MM.1S (cell line): Measurements from ENCODE around the gene LOXHD1.

ENCODE experiments used
- DNase-seq: peaks from one replicate; pipeline ENCODE4 v3.0.0-alpha.2; 2015
- H2AFZ ChIP-seq: fragments of 300-600 bp; sonication (generic); 2 replicates; pipeline ENCODE4 v1.6.0; 2016; ENCODE audit warnings: antibody characterized with exemption, low read length
- H3F3A ChIP-seq: fragments of 300-600 bp; sonication (generic); 2 replicates; pipeline ENCODE4 v1.6.1; 2016; ENCODE audit warnings: mild to moderate bottlenecking, antibody characterized with exemption, low read length, moderate library complexity, mixed read lengths; ENCODE audit not compliant: insufficient read depth
- H3K27ac ChIP-seq: fragments of 300-600 bp; sonication (generic); 2 replicates; pipeline ENCODE4 v1.5.1; 2016; ENCODE audit warnings: mild to moderate bottlenecking, low read length
- H3K27me3 ChIP-seq: fragments of 300-600 bp; sonication (generic); replicated peaks from 2 replicates; pipeline ENCODE4 v1.6.0; 2016; ENCODE audit warnings: low read length; ENCODE audit not compliant: insufficient read depth
- H3K36me3 ChIP-seq: fragments of 300-600 bp; sonication (generic); replicated peaks from 2 replicates; pipeline ENCODE4 v1.6.1; 2016; ENCODE audit warnings: mild to moderate bottlenecking, low read length, mixed read lengths; ENCODE audit not compliant: insufficient read depth
- H3K4me1 ChIP-seq: fragments of 300-600 bp; sonication (generic); 2 replicates; pipeline ENCODE4 v1.6.1; 2016; ENCODE audit warnings: low read length, mixed read lengths
- H3K4me2 ChIP-seq: fragments of 300-600 bp; sonication (generic); 2 replicates; pipeline ENCODE4 v1.6.0; 2016; ENCODE audit warnings: low read depth, low read length
- H3K4me3 ChIP-seq: fragments of 300-600 bp; sonication (generic); 2 replicates; pipeline ENCODE4 v1.5.1; 2016; ENCODE audit warnings: low read length, mixed read lengths
- H3K79me2 ChIP-seq: fragments of 300-600 bp; sonication (generic); 2 replicates; pipeline ENCODE4 v1.6.1; 2016; ENCODE audit warnings: mixed run types, low read length, mixed read lengths
- H3K9ac ChIP-seq: fragments of 300-600 bp; sonication (generic); 2 replicates; pipeline ENCODE4 v1.6.1; 2016; ENCODE audit warnings: low read length, mixed read lengths
- H3K9me2 ChIP-seq: fragments of 300-600 bp; sonication (generic); replicated peaks from 2 replicates; pipeline ENCODE4 v1.6.1; 2016; ENCODE audit warnings: mild to moderate bottlenecking, low read length, mixed read lengths; ENCODE audit not compliant: insufficient read depth
- H3K9me3 ChIP-seq: fragments of 300-600 bp; sonication (generic); replicated peaks from 2 replicates; pipeline ENCODE4 v1.6.1; 2016; ENCODE audit warnings: mild to moderate bottlenecking, low read length, mixed read lengths; ENCODE audit not compliant: insufficient read depth
- H4K20me1 ChIP-seq: fragments of 300-600 bp; sonication (generic); 2 replicates; pipeline ENCODE4 v1.6.1; 2016; ENCODE audit warnings: mild to moderate bottlenecking, low read length, moderate library complexity, mixed read lengths; ENCODE audit not compliant: insufficient read depth
- EZH2 ChIP-seq: fragments of 300-600 bp; sonication (generic); optimal IDR thresholded peaks from 2 replicates; pipeline ENCODE3; 2017; ENCODE audit warnings: low read depth, mild to moderate bottlenecking, antibody characterized with exemption, low read length, mixed read lengths
- EZH2phosphoT487 ChIP-seq: fragments of 300-600 bp; sonication (generic); IDR thresholded peaks from 2 replicates; pipeline ENCODE4 v1.6.1; 2018; ENCODE audit warnings: antibody characterized with exemption, low read length
- TF ChIP-seq, protein P1 (sequence below): fragments of 300-600 bp; sonication (generic); IDR thresholded peaks from 2 replicates; pipeline ENCODE4 v1.5.1; 2016; ENCODE audit warnings: antibody characterized with exemption, low read length, mixed read lengths

Gene LOXHD1

DNA sequence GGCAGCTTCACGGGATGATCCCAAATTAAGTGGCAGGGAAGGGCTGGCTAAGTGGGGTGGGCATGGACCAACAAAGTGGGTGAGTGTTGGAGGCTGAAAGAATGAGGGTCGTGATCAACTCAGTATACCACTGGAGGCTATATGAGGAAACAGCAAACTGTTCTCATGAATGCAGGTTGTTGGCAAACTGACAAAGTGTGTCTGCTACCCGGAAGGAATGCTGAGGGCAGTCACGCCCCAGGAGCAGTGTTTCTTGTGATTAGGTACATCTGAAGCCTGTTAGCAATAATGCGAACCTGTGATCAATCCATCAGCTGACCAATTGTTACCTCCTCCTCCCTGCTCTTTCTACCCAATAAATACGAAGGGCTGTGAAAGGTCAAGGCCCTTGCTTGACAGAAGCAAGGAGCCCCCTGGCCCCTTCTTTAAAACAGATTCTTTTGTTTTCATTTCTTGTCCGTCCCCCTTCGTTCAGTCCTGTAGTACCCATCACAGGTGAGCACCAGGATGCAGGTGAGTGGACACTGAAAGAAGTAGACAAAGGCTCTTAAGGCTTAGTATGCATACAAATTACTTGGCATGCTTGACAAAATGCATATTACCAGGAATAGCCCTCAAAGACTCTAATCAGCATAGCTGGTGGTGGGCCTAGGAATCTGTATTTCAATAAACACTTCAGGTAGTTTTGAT is 67.9 kb downstream of the LOXHD1 start:
- Histone ChIP-seq H3K27ac (no peak overlapping the region), H3K79me2 (no peaks in the 10 kb centered on the region), H2AFZ (no peak overlapping the region), H3K9me2 (no peaks in the 10 kb centered on the region), H3K4me1 (no peaks in the 10 kb centered on the region), H4K20me1 (no peaks in the 10 kb centered on the region), H3K27me3 (no peaks in the 10 kb centered on the region), H3K4me2 (no peak overlapping the region), H3K36me3 (no peaks in the 10 kb centered on the region), H3K4me3 (no peak overlapping the region), H3K9ac (no peak overlapping the region), H3K9me3 (no peaks in the 10 kb centered on the region), H3F3A (no peaks in the 10 kb centered on the region)
- DNase-seq = no peak
- no peak for TF ChIP-seq EZH2phosphoT487
- TF ChIP-seq, protein P1, sequence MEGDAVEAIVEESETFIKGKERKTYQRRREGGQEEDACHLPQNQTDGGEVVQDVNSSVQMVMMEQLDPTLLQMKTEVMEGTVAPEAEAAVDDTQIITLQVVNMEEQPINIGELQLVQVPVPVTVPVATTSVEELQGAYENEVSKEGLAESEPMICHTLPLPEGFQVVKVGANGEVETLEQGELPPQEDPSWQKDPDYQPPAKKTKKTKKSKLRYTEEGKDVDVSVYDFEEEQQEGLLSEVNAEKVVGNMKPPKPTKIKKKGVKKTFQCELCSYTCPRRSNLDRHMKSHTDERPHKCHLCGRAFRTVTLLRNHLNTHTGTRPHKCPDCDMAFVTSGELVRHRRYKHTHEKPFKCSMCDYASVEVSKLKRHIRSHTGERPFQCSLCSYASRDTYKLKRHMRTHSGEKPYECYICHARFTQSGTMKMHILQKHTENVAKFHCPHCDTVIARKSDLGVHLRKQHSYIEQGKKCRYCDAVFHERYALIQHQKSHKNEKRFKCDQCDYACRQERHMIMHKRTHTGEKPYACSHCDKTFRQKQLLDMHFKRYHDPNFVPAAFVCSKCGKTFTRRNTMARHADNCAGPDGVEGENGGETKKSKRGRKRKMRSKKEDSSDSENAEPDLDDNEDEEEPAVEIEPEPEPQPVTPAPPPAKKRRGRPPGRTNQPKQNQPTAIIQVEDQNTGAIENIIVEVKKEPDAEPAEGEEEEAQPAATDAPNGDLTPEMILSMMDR = no peak
- TF ChIP-seq EZH2 = no peak

DNA sequence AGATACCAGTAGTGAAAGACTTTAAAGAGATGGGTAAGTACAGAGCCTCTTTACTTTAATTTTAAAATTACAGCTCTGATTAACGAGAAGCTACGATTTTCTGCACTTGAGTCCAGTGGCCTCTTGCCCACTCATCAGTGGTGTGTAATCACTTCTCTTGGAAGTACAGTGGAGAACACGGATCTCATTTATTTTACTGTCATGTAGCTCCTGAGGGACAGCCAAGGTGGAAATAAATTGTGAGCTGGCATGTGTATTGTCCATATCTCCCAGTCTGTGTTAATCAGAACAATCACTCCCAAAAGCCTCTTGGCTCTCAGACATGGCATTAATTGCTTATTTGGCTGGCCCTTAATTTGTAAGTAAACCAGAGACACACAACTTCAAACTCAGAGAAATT is 69.4 kb downstream of the LOXHD1 start:
- Histone ChIP-seq H3K4me3 (no peak overlapping the region), H3K9me2 (no peaks in the 10 kb centered on the region), H3K9me3 (no peaks in the 10 kb centered on the region), H4K20me1 (no peaks in the 10 kb centered on the region), H3K27me3 (no peaks in the 10 kb centered on the region), H3K36me3 (no peaks in the 10 kb centered on the region), H3K4me1 (no peaks in the 10 kb centered on the region), H2AFZ (no peak overlapping the region), H3F3A (no peaks in the 10 kb centered on the region), H3K79me2 (no peaks in the 10 kb centered on the region), H3K27ac (no peak overlapping the region), H3K9ac (no peak overlapping the region), H3K4me2 (no peak overlapping the region)
- DNase-seq = no peak
- TF ChIP-seq EZH2 (no peak), EZH2phosphoT487 (no peak)
- TF ChIP-seq, protein P1 = no peak

DNA sequence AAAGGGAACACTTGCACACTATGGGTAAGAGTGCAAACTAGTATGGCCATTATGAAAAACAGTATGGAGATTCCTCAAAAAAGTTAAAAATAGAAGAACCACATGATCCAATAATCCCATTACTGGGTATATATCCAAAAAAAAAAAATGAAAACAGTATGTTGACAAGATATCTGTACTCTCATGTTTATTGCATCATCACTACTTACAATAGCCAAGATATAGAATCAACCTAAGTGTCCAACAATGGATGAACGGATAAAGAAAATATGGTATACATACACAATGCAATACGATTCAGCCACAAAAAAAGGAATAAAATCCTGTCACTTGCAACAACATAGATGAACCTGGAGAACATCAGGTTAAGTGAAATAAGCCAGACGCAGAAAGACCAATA is 73.3 kb downstream of the LOXHD1 start:
- Histone ChIP-seq H2AFZ (no peak overlapping the region), H3K4me3 (no peak overlapping the region), H4K20me1 (no peaks in the 10 kb centered on the region), H3K27me3 (no peaks in the 10 kb centered on the region), H3K9me2 (no peaks in the 10 kb centered on the region), H3K9me3 (no peaks in the 10 kb centered on the region), H3K27ac (no peak overlapping the region), H3K4me2 (no peak overlapping the region), H3K36me3 (no peaks in the 10 kb centered on the region), H3K4me1 (no peaks in the 10 kb centered on the region), H3F3A (no peaks in the 10 kb centered on the region), H3K79me2 (no peaks in the 10 kb centered on the region), H3K9ac (no peak overlapping the region)
- DNase-seq = no peak
- no peak for TF ChIP-seq EZH2phosphoT487
- TF ChIP-seq EZH2 = no peak
- TF ChIP-seq, protein P1 = no peak
